ENCODE measurements around the gene PLCH1.

The PLCH1 gene

GRCh38 chr3:155604126-155604525 lies 140.7 kb downstream of the PLCH1 start:
- DNase-seq, result no peak

- no peak for DNase-seq
Measured at GRCh38 chr3:155603302-155603701, 141.6 kb downstream of the PLCH1 start.

- no peak for DNase-seq
Measured at GRCh38 chr3:155602307-155602706, 142.6 kb downstream of the PLCH1 start.

- no peak for DNase-seq
Measured at GRCh38 chr3:155598671-155599070, 146.2 kb downstream of the PLCH1 start.

- no peak for DNase-seq
Measured at GRCh38 chr3:155596615-155597014, 148.3 kb downstream of the PLCH1 start.

- DNase-seq, result no peak
Measured at GRCh38 chr3:155595371-155595770, 149.5 kb downstream of the PLCH1 start.

- no peak for DNase-seq
Measured at GRCh38 chr3:155594526-155595187, 150.2 kb downstream of the PLCH1 start.

GRCh38 chr3:155587581-155587980 lies 157.3 kb downstream of the PLCH1 start:
- DNase-seq, result no peak

- no peak for DNase-seq
Measured at GRCh38 chr3:155585384-155585783, 159.5 kb downstream of the PLCH1 start.

- no peak for DNase-seq
Measured at GRCh38 chr3:155581579-155581978, 163.3 kb downstream of the PLCH1 start.

GRCh38 chr3:155572085-155572484 lies 172.8 kb downstream of the PLCH1 start:
- DNase-seq, result no peak

GRCh38 chr3:155568295-155568694 lies 176.6 kb downstream of the PLCH1 start:
- DNase-seq, result no peak

- DNase-seq, result no peak
Measured at GRCh38 chr3:155560594-155560993, 184.3 kb downstream of the PLCH1 start.

GRCh38 chr3:155560135-155560534 lies 184.7 kb downstream of the PLCH1 start:
- DNase-seq, result no peak

GRCh38 chr3:155556531-155556930 lies 188.3 kb downstream of the PLCH1 start:
- no peak for DNase-seq

GRCh38 chr3:155555479-155556060 lies 189.3 kb downstream of the PLCH1 start:
- DNase-seq, result no peak

- DNase-seq, result no peak
Measured at GRCh38 chr3:155554777-155555451, 190.0 kb downstream of the PLCH1 start.

- no peak for DNase-seq
Measured at GRCh38 chr3:155553780-155554179, 191.1 kb downstream of the PLCH1 start.

- DNase-seq, result no peak
Measured at GRCh38 chr3:155553326-155553725, 191.5 kb downstream of the PLCH1 start.

GRCh38 chr3:155550391-155550790 lies 194.5 kb downstream of the PLCH1 start:
- no peak for DNase-seq

GRCh38 chr3:155549087-155549486 lies 195.8 kb downstream of the PLCH1 start:
- DNase-seq, result no peak

- no peak for DNase-seq
Measured at GRCh38 chr3:155548195-155548594, 196.7 kb downstream of the PLCH1 start.

- no peak for DNase-seq
Measured at GRCh38 chr3:155535098-155535497, 209.8 kb downstream of the PLCH1 start.

- DNase-seq, result no peak
Measured at GRCh38 chr3:155528579-155528978, 216.3 kb downstream of the PLCH1 start.
